Smooth muscle cell (in vitro differentiated cells): ENCODE data around the gene AHCYL2. TPM values are rescaled to one million over a fixed set of nuclear protein-coding genes. Genes with fewer than 3 reads are reported as not detected.

Source experiments
- DNase-seq: peaks from one replicate; lab custom pipeline; 2025; ENCODE audit not compliant: unreplicated experiment; lab: John Stamatoyannopoulos, UW
- H2AFZ ChIP-seq: fragments of 200-600 bp; sonication (generic); 2 replicates; pipeline ENCODE4 v1.6.0; 2016; ENCODE audit warnings: antibody characterized with exemption, low read depth, mild to moderate bottlenecking
- H3F3A ChIP-seq: fragments of 200-600 bp; sonication (generic); 2 replicates; pipeline ENCODE4 v1.6.0; 2017; ENCODE audit warnings: antibody characterized with exemption, low read depth
- H3K27ac ChIP-seq: fragments of 200-600 bp; sonication (generic); 2 replicates; pipeline ENCODE4 v1.5.1; 2016; ENCODE audit warnings: low read depth, mild to moderate bottlenecking
- H3K27me3 ChIP-seq: fragments of 200-600 bp; sonication (generic); 2 replicates; pipeline ENCODE4 v1.6.1; 2016; ENCODE audit warnings: low read depth, mild to moderate bottlenecking
- H3K36me3 ChIP-seq: fragments of 200-600 bp; sonication (generic); 2 replicates; pipeline ENCODE4 v1.5.1; 2016; ENCODE audit warnings: low read depth
- H3K4me1 ChIP-seq: fragments of 200-600 bp; sonication (generic); 2 replicates; pipeline ENCODE4 v1.5.1; 2016; ENCODE audit warnings: low read depth
- H3K4me2 ChIP-seq: fragments of 200-600 bp; sonication (generic); 2 replicates; pipeline ENCODE4 v1.6.0; 2016; ENCODE audit warnings: mild to moderate bottlenecking
- H3K4me3 ChIP-seq: fragments of 200-600 bp; sonication (generic); 2 replicates; pipeline ENCODE4 v1.5.1; 2016; ENCODE audit warnings: mild to moderate bottlenecking
- H3K79me2 ChIP-seq: fragments of 200-600 bp; sonication (generic); 2 replicates; pipeline ENCODE4 v1.6.0; 2016; ENCODE audit warnings: low read depth, mild to moderate bottlenecking
- H3K9ac ChIP-seq: fragments of 200-600 bp; sonication (generic); 2 replicates; pipeline ENCODE4 v1.6.0; 2016; ENCODE audit warnings: low read depth
- H3K9me3 ChIP-seq: fragments of 200-600 bp; sonication (generic); replicated peaks from 2 replicates; pipeline ENCODE4 v1.5.1; 2016; ENCODE audit warnings: low read depth
- H4K20me1 ChIP-seq: fragments of 200-600 bp; sonication (generic); 2 replicates; pipeline ENCODE4 v1.6.0; 2016; ENCODE audit warnings: low read depth
- WGBS: methylation state at CpG from one replicate; pipeline ENCODE4 v1.1.7; 2016; ENCODE audit warnings: low lambda C conversion rate; 5-methylcytosine and 5-hydroxymethylcytosine counted together
- polyA plus RNA-seq: library from polyadenylated mRNA; unstranded; fragments of >200 nt; fragmentation: Nextera tagmentation; extraction: Ambion mirVana; gene quantifications from 2 replicates; pipeline ENCODE4 v1.2.1, GENCODE V29; 2016
- total RNA-seq: library from RNA; depleted of rRNA; stranded (reverse); fragments of >200 nt; gene quantifications from 2 replicates; pipeline ENCODE4 v1.2.3, GENCODE V29; 2014
- TF ChIP-seq, protein P1 (sequence below): fragments of 200-600 bp; sonication (generic); IDR thresholded peaks from 2 replicates; pipeline ENCODE4 v1.5.1; 2017; ENCODE audit warnings: borderline replicate concordance, mild to moderate bottlenecking, antibody characterized with exemption; ENCODE audit not compliant: insufficient read depth, poor library complexity, severe bottlenecking

The AHCYL2 gene
- total and polyA plus RNA-seq, 2 experiments from 2014 or later = 6.3 to 7.3 TPM

DNA sequence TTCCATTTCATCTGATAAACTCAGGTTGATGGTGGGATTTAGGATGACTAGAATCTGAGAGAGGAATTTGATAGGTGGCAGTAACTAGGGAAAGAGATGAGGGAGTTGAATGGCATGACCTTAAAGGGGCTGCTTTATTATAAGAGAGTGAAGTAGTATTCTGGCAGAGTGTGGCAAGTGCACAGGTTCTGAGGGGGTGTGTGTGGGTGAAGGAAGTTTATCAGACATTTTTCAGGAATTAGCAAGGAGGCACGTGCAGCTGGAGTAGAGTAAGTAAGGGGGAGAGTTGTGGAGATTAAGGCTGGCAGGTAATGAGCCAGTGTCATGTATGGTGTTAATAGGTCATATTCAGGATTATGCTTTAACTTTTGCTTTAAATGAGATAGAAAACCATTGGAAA is 40.5 kb downstream of the AHCYL2 start:
- Histone ChIP-seq H3F3A (no peaks in the 10 kb centered on the region), H3K9ac (no peak overlapping the region), H3K4me2 (no peak overlapping the region), H3K27ac (no peak overlapping the region), H3K4me3 (no peak overlapping the region), H3K79me2 (no peaks in the 10 kb centered on the region), H3K9me3 (no peaks in the 10 kb centered on the region), H2AFZ (no peak overlapping the region), H3K36me3 (no peaks in the 10 kb centered on the region), H3K4me1 (no peaks in the 10 kb centered on the region), H4K20me1 (no peaks in the 10 kb centered on the region), H3K27me3 (no peaks in the 10 kb centered on the region)
- TF ChIP-seq, protein P1, sequence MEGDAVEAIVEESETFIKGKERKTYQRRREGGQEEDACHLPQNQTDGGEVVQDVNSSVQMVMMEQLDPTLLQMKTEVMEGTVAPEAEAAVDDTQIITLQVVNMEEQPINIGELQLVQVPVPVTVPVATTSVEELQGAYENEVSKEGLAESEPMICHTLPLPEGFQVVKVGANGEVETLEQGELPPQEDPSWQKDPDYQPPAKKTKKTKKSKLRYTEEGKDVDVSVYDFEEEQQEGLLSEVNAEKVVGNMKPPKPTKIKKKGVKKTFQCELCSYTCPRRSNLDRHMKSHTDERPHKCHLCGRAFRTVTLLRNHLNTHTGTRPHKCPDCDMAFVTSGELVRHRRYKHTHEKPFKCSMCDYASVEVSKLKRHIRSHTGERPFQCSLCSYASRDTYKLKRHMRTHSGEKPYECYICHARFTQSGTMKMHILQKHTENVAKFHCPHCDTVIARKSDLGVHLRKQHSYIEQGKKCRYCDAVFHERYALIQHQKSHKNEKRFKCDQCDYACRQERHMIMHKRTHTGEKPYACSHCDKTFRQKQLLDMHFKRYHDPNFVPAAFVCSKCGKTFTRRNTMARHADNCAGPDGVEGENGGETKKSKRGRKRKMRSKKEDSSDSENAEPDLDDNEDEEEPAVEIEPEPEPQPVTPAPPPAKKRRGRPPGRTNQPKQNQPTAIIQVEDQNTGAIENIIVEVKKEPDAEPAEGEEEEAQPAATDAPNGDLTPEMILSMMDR = no peak
- WGBS = 59% methylated on average over 1 of the region's 1 CpG
- no peak for DNase-seq

DNA sequence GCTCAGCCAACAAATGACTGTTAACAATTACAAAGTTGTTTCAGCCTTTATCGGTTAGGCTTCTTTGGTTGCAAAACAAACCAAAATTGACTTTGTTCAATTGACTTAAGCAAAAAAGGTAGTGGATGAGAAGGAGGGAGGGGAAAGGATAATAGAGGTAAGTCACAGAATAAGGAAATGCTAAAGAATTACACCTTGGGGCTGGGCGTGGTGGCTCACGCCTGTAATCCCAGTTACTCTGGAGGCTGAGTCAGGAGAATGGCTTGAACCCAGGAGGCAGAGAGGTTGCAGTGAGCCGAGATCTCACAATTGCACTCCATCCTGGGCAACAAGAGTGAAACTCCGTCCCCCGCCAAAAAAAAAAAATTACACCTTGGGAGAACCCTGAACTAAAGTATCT is 41.4 kb downstream of the AHCYL2 start:
- H4K20me1 ChIP-seq = no peaks in the 10 kb centered on the region
- WGBS = 78% methylated on average over 6 of the region's 6 CpGs
- no peak overlapping the region for H2AFZ ChIP-seq
- H3K27ac ChIP-seq = no peak overlapping the region
- no peak overlapping the region for H3K9ac ChIP-seq
- TF ChIP-seq, protein P1 = no peak
- no peaks in the 10 kb centered on the region for H3K79me2 ChIP-seq
- no peak overlapping the region for H3K4me2 ChIP-seq
- DNase-seq = no peak
- no peaks in the 10 kb centered on the region for H3K36me3 ChIP-seq
- H3K9me3 ChIP-seq = no peaks in the 10 kb centered on the region
- no peaks in the 10 kb centered on the region for H3K4me1 ChIP-seq
- no peaks in the 10 kb centered on the region for H3F3A ChIP-seq
- no peak overlapping the region for H3K4me3 ChIP-seq
- H3K27me3 ChIP-seq = no peaks in the 10 kb centered on the region

DNA sequence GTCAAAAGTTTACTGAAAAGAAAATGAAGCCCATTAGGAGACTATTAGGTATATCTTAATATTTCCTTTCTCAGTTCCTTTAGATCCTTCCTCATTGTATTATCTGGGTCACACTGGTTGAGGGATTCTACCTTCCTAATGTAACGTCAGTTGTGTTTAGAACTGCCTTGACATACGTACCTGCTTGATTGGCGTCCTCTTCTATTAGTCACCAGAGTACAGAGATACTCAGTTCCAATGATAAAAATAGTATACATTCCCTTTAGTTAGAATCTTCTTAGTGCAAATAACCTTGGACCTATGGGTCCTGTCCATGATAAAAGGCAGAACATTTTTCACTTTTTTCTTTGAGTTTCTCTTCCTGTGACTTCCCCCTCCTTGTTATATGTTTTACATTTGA is 45.2 kb downstream of the AHCYL2 start:
- no peaks in the 10 kb centered on the region for H3F3A ChIP-seq
- H2AFZ ChIP-seq = no peak overlapping the region
- no peaks in the 10 kb centered on the region for H3K79me2 ChIP-seq
- no peaks in the 10 kb centered on the region for H3K27me3 ChIP-seq
- DNase-seq = no peak
- WGBS = 94% methylated on average over 3 of the region's 3 CpGs
- no peaks in the 10 kb centered on the region for H4K20me1 ChIP-seq
- no peaks in the 10 kb centered on the region for H3K9me3 ChIP-seq
- no peak overlapping the region for H3K9ac ChIP-seq
- H3K4me2 ChIP-seq = no peak overlapping the region
- H3K36me3 ChIP-seq = no peaks in the 10 kb centered on the region
- no peaks in the 10 kb centered on the region for H3K4me1 ChIP-seq
- H3K27ac ChIP-seq = no peak overlapping the region
- TF ChIP-seq, protein P1 = no peak
- no peak overlapping the region for H3K4me3 ChIP-seq

DNA sequence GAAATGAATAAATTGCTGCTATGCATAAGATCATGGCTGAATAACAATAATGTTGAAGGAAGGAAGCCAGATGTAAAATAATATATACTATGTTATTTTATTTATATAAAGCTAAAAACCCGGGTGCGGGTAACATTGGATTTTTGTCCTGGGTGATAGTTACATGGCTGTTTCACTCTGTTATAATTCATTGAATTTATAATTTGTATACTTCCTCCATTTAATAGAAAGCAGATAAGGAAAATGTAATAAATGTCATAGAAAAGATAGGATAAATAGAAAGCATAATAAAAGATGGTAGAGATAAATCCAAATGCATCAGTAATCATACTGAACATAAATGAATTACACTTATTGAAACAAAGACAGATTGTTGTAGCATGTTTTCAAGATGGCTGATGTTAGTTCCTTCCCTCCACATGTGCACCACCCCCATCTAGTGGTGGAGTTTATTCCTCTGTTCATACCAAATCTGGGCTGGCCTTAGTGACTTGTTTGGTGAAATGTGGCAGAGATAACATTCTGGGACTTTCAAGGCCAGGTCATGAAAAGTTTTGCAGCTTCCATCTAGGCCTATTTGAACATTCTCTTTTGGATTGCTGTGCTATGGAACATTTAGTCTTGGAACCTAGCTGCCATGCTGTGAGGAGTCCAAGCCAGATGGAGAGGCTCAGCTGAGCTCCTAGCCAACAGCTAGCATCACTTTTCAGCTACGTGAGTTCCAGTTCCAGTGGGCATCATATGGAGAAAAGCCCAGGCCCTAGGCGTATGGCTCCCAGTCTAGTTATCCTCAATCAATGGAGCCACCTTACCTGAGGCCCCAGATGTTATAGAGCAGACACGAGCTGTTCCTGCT is 46.9 kb downstream of the AHCYL2 start:
- H3K27me3 ChIP-seq = no peaks in the 10 kb centered on the region
- no peak overlapping the region for H3K9ac ChIP-seq
- H3K9me3 ChIP-seq = no peaks in the 10 kb centered on the region
- H3K79me2 ChIP-seq = no peaks in the 10 kb centered on the region
- no peak overlapping the region for H2AFZ ChIP-seq
- no peaks in the 10 kb centered on the region for H3F3A ChIP-seq
- WGBS = 77% methylated on average over 5 of the region's 5 CpGs
- H3K27ac ChIP-seq = no peak overlapping the region
- H4K20me1 ChIP-seq = no peaks in the 10 kb centered on the region
- no peak overlapping the region for H3K4me2 ChIP-seq
- H3K4me1 ChIP-seq = no peaks in the 10 kb centered on the region
- H3K36me3 ChIP-seq = no peaks in the 10 kb centered on the region
- no peak for DNase-seq
- TF ChIP-seq, protein P1 = peak; percentile 25
- no peak overlapping the region for H3K4me3 ChIP-seq
